ENCODE measurements around the gene LY6G6F. TPM values are rescaled to one million over a fixed set of nuclear protein-coding genes. Genes with fewer than 3 reads are reported as not detected.
"Not testable (repeated sequence)": the region's sequence is repeated elsewhere in the genome, so short reads cannot be mapped to it uniquely, and the experiment has no call there.

LY6G6F gene
- total RNA-seq, 1 donor from 2014 or later, result not detected

- H3K4me1 Mint-ChIP-seq (ENCODE audit: low read depth, unreplicated experiment), result peaks cover 9% of the 10 kb centered on the region
- H3K27ac ChIP-seq (ENCODE audit: low read depth, low read length), result no peak overlapping the region
- no peak overlapping the region for H3K27ac Mint-ChIP-seq (ENCODE audit: unreplicated experiment)
- H3K27me3 Mint-ChIP-seq (ENCODE audit: low read depth, unreplicated experiment), result peaks cover 12% of the 10 kb centered on the region
- no peaks in the 10 kb centered on the region for H3K9me3 Mint-ChIP-seq (ENCODE audit: unreplicated experiment)
- peaks cover 2% of the 10 kb centered on the region for H3K36me3 Mint-ChIP-seq (ENCODE audit: low read depth, unreplicated experiment)
- FAIRE-seq (no peak), DNase-seq (ENCODE audit: low read depth) (no peak)
- no peak overlapping the region for H2AFZ ChIP-seq (ENCODE audit: low read depth, low read length)
- no peaks in the 10 kb centered on the region for H3K36me3 ChIP-seq (ENCODE audit: insufficient read depth, low read length)
- no peak overlapping the region for H3K9ac ChIP-seq (ENCODE audit: low read length)
- no peak overlapping the region for H3K4me2 ChIP-seq (ENCODE audit: low read length)
- peaks cover 20% of the 10 kb centered on the region for H3K79me2 ChIP-seq (ENCODE audit: insufficient read depth, low read length)
- no peaks in the 10 kb centered on the region for H3K9me3 ChIP-seq (ENCODE audit: insufficient read depth, low read depth, low read length)
- no peak overlapping the region for H3K4me3 ChIP-seq (ENCODE audit: insufficient read depth, low read depth, low read length)
- peaks cover 15% of the 10 kb centered on the region for H4K20me1 ChIP-seq (ENCODE audit: insufficient read depth, low read length)
- no peaks in the 10 kb centered on the region for H3K27me3 ChIP-seq (ENCODE audit: insufficient read depth, low read length)
- H3K4me1 ChIP-seq (ENCODE audit: insufficient read depth, low read length), result peaks cover 17% of the 10 kb centered on the region
- H3K4me3 Mint-ChIP-seq (ENCODE audit: unreplicated experiment), result no peak overlapping the region
- TF ChIP-seq CTCF (IDR thresholded peaks at IDR 0.05; ENCODE audit: insufficient read depth, low read depth, low read length) (no peak), EZH2 (IDR thresholded peaks at IDR 0.05; ENCODE audit: insufficient read depth, low read length) (no peak)
Observed at GRCh38 chr6:31705931-31706330, 735 bp upstream of the LY6G6F start.

GRCh38 chr6:31707701-31708100 lies 1.0 kb downstream of the LY6G6F start:
- no peak overlapping the region for H2AFZ ChIP-seq (ENCODE audit: low read depth, low read length)
- peaks cover 2% of the 10 kb centered on the region for H3K27me3 ChIP-seq (ENCODE audit: insufficient read depth, low read length)
- no peak overlapping the region for H3K4me2 ChIP-seq (ENCODE audit: low read length)
- peaks cover 6% of the 10 kb centered on the region for H3K4me1 ChIP-seq (ENCODE audit: insufficient read depth, low read length)
- no peak overlapping the region for H3K9ac ChIP-seq (ENCODE audit: low read length)
- Mint-ChIP-seq H3K4me1 (ENCODE audit: low read depth, unreplicated experiment) (peaks cover 3% of the 10 kb centered on the region), H3K27me3 (ENCODE audit: low read depth, unreplicated experiment) (peaks cover 18% of the 10 kb centered on the region), H3K36me3 (ENCODE audit: low read depth, unreplicated experiment) (peaks cover 2% of the 10 kb centered on the region), H3K4me3 (ENCODE audit: unreplicated experiment) (no peak overlapping the region), H3K27ac (ENCODE audit: unreplicated experiment) (no peak overlapping the region), H3K9me3 (ENCODE audit: unreplicated experiment) (no peaks in the 10 kb centered on the region)
- H3K79me2 ChIP-seq (ENCODE audit: insufficient read depth, low read length), result peaks cover 3% of the 10 kb centered on the region
- no peaks in the 10 kb centered on the region for H4K20me1 ChIP-seq (ENCODE audit: insufficient read depth, low read length)
- no peaks in the 10 kb centered on the region for H3K9me3 ChIP-seq (ENCODE audit: insufficient read depth, low read depth, low read length)
- no peak overlapping the region for H3K4me3 ChIP-seq (ENCODE audit: insufficient read depth, low read depth, low read length)
- FAIRE-seq, result no peak
- no peak for DNase-seq (ENCODE audit: low read depth)
- no peak overlapping the region for H3K27ac ChIP-seq (ENCODE audit: low read depth, low read length)
- TF ChIP-seq CTCF (IDR thresholded peaks at IDR 0.05; ENCODE audit: insufficient read depth, low read depth, low read length) (no peak), EZH2 (IDR thresholded peaks at IDR 0.05; ENCODE audit: insufficient read depth, low read length) (no peak)
- H3K36me3 ChIP-seq (ENCODE audit: insufficient read depth, low read length), result no peaks in the 10 kb centered on the region

DNA sequence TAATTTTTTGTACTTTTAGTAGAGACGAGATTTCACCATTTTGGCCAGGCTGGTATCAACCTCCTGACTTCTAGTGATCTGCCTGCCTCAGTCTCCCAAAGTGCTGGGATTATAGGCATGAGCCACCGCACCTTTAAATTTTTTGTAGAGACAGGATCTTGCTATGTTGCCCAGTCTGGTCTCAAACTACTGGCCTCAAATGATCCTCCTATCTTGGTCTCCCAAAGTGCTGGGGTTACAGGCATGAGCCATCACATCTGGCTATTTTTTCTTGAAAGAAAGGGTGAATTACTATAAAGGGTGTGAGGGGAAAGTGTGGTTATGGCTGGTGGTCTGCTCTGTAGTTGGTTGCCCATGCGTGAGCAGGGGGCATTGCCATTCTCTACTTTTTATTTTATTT lies 1.6 kb downstream of the LY6G6F start:
- Mint-ChIP-seq H3K36me3 (ENCODE audit: low read depth, unreplicated experiment) (peaks cover 2% of the 10 kb centered on the region), H3K4me1 (ENCODE audit: low read depth, unreplicated experiment) (peaks cover 2% of the 10 kb centered on the region), H3K27ac (ENCODE audit: unreplicated experiment) (no peak overlapping the region), H3K4me3 (ENCODE audit: unreplicated experiment) (no peak overlapping the region), H3K9me3 (ENCODE audit: unreplicated experiment) (no peaks in the 10 kb centered on the region), H3K27me3 (ENCODE audit: low read depth, unreplicated experiment) (peaks cover 20% of the 10 kb centered on the region)
- Histone ChIP-seq H4K20me1 (ENCODE audit: insufficient read depth, low read length) (no peaks in the 10 kb centered on the region), H3K27ac (ENCODE audit: low read depth, low read length) (no peak overlapping the region), H3K4me2 (ENCODE audit: low read length) (no peak overlapping the region), H3K4me3 (ENCODE audit: insufficient read depth, low read depth, low read length) (no peak overlapping the region), H3K4me1 (ENCODE audit: insufficient read depth, low read length) (peaks cover 6% of the 10 kb centered on the region), H3K9ac (ENCODE audit: low read length) (no peak overlapping the region), H3K36me3 (ENCODE audit: insufficient read depth, low read length) (no peaks in the 10 kb centered on the region), H3K27me3 (ENCODE audit: insufficient read depth, low read length) (peaks cover 2% of the 10 kb centered on the region), H3K9me3 (ENCODE audit: insufficient read depth, low read depth, low read length) (no peaks in the 10 kb centered on the region), H3K79me2 (ENCODE audit: insufficient read depth, low read length) (no peaks in the 10 kb centered on the region), H2AFZ (ENCODE audit: low read depth, low read length) (no peak overlapping the region)
- no peak for TF ChIP-seq CTCF (IDR thresholded peaks at IDR 0.05; ENCODE audit: insufficient read depth, low read depth, low read length)
- TF ChIP-seq EZH2 (IDR thresholded peaks at IDR 0.05; ENCODE audit: insufficient read depth, low read length), result no peak
- DNase-seq (ENCODE audit: low read depth) (no peak), FAIRE-seq (no peak)

DNA sequence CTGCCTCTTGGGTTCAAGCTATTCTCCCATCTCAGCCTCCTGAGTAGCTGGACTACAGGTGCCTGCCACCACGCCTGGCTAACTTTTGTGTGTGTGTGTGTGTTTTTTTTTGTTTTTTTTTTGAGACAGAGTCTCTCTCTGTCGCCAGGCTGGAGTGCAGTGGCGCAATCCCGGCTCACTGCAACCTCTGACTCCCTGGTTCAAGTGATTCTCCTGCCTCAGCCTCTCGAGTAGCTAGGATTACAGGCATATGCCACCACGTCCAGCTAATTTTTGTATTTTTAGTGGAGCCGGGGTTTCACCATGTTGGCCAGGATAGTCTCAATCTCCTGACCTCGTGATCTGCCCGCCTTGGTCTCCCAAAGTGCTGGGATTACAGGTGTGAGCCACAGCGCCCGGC lies 2.5 kb downstream of the LY6G6F start:
- not testable (repeated sequence) for H3K27ac ChIP-seq (ENCODE audit: low read depth, low read length); H3K36me3 Mint-ChIP-seq (ENCODE audit: low read depth, unreplicated experiment); H3K9me3 ChIP-seq (ENCODE audit: insufficient read depth, low read depth, low read length); H3K4me2 ChIP-seq (ENCODE audit: low read length); H3K27ac Mint-ChIP-seq (ENCODE audit: unreplicated experiment); H2AFZ ChIP-seq (ENCODE audit: low read depth, low read length); H3K4me1 ChIP-seq (ENCODE audit: insufficient read depth, low read length); H3K79me2 ChIP-seq (ENCODE audit: insufficient read depth, low read length); H3K27me3 ChIP-seq (ENCODE audit: insufficient read depth, low read length); DNase-seq (ENCODE audit: low read depth); H3K9me3 Mint-ChIP-seq (ENCODE audit: unreplicated experiment); H3K36me3 ChIP-seq (ENCODE audit: insufficient read depth, low read length); H3K9ac ChIP-seq (ENCODE audit: low read length); H3K4me3 Mint-ChIP-seq (ENCODE audit: unreplicated experiment); H3K4me3 ChIP-seq (ENCODE audit: insufficient read depth, low read depth, low read length); H4K20me1 ChIP-seq (ENCODE audit: insufficient read depth, low read length); FAIRE-seq; H3K4me1 Mint-ChIP-seq (ENCODE audit: low read depth, unreplicated experiment)
- H3K27me3 Mint-ChIP-seq (ENCODE audit: low read depth, unreplicated experiment), result peaks cover 20% of the 10 kb centered on the region

Measured in astrocyte (in vitro differentiated cells and primary cell).